C1 segment of cervical spinal cord (tissue), 14 donors: ENCODE measurements around the gene SEC24C.
"Not testable (repeated sequence)": the region's sequence is repeated elsewhere in the genome, so short reads cannot be mapped to it uniquely, and the experiment has no call there.

Experiments used
- DNase-seq, 14 donors: peaks; one replicate each; lab custom pipeline; 2025; lab: John Stamatoyannopoulos, UW

The SEC24C gene

GRCh38 chr10:73772281-73773151, 28.3 kb downstream of the SEC24C start:
- DNase-seq: peak in 13 of 14 donors; percentile 61 to 93 (median 84)

GRCh38 chr10:73773152-73773879, 29.1 kb downstream of the SEC24C start:
- peak in 4 of 14 donors; percentile 37 to 50 (median 48) for DNase-seq

- DNase-seq: no peak
Measured at GRCh38 chr10:73774637-73775036, 30.5 kb downstream of the SEC24C start.

GRCh38 chr10:73779018-73779417, 34.8 kb downstream of the SEC24C start:
- no peak for DNase-seq

DNA sequence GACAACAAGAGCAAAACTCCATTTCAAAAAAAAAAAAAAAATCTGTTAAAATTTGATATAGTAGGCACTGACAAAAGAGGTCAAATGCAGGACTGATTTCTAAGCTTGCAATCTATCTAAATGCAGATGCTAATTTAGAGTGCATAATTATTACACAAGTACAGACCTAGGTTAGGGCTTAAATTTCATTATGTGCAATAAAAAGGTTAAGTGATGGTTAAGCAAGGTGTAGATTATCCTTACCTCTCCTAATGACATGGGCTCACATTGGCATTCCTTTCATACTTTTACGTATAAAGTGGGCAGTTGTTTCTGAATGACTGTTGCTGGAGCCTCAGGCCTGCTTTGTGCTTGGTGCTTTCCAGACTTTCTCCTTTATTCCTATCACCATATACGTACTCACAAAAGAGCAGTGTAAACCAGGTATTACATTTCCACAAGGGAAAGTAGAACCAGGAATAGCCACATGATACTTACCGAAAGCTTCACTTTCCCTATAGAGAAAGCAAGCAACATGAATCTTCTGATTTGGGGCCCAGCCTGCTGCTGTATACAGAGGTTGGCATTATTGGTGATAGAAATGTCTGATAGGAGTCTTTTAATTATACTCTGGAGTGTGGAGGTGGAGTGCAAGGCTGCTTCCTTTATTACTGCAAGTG, 35.5 kb downstream of the SEC24C start:
- no peak for DNase-seq

GRCh38 chr10:73780301-73780700, 36.1 kb downstream of the SEC24C start:
- DNase-seq: no peak

DNA sequence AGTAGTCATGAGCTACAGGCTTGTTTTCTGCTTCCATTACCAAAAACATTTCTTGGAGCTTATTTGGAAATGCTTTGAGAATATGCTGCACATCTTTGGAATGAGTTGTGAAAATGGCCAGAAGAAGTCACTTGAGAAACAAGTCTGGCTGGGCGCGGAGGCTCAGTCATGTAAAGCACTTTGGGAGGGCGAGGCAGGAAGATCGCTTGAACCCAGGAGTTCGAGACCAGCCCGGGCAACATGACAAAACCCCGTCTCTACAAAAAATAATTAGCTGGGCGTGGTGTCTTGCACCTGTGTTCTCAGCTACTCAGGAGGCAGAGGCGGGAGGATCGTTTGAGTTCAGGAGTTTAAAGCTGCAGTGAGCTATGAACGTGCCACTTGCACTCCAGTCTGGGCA, 36.8 kb downstream of the SEC24C start:
- DNase-seq: no peak

DNA sequence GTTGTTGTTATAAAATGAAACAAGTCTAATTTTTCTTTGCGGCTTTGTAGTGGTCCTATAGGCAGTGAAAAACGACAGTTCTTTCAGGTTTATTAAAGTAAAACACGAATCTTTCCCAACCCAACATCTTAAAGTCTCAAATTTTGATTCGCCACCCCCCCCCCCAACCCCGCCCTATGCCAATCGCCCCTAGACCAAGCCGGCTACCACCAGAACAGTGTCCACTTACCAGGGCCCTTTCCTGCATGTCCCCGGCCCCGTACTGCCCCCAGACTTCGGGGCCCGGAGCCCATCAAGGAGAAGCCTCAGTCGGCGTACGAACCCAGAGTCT, 37.3 kb downstream of the SEC24C start:
- DNase-seq: no peak

GRCh38 chr10:73781879-73782748, 37.9 kb downstream of the SEC24C start, which contains the start of gene CHCHD1:
TSS of gene CHCHD1 (plus strand) at chr10:73782048. CDS start at chr10:73782076, 28 bp downstream.
- DNase-seq: peak; percentile 53 to 91 (median 83)

DNA sequence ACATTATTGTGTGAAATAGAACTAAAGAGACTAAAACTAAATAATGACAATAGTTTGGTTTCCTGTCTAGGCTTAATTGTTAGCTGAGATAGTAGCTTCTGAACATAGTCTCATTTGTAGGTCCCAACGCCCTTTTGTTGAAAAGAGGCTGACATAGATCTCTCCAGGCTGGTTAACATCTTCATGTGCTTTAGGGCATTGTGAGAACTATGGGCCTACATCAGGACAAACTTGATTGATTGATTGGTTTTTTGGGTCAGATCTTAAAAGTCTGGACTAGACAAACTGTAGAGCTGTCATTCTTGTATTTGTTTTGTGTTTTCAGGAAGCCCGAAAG, 38.5 kb downstream of the SEC24C start:
- no peak for DNase-seq

GRCh38 chr10:73785211-73785720, 41.1 kb downstream of the SEC24C start, which contains the start of gene ZSWIM8:
TSS of gene ZSWIM8 (plus strand) at chr10:73785606. CDS start at chr10:73785879, 273 bp downstream.
- peak; percentile 47 to 99 (median 91) for DNase-seq

GRCh38 chr10:73785721-73786511, 41.7 kb downstream of the SEC24C start:
- peak in 2 of 14 donors; percentile 62 to 63 for DNase-seq

GRCh38 chr10:73786512-73786885, 42.3 kb downstream of the SEC24C start:
- DNase-seq: no peak

DNA sequence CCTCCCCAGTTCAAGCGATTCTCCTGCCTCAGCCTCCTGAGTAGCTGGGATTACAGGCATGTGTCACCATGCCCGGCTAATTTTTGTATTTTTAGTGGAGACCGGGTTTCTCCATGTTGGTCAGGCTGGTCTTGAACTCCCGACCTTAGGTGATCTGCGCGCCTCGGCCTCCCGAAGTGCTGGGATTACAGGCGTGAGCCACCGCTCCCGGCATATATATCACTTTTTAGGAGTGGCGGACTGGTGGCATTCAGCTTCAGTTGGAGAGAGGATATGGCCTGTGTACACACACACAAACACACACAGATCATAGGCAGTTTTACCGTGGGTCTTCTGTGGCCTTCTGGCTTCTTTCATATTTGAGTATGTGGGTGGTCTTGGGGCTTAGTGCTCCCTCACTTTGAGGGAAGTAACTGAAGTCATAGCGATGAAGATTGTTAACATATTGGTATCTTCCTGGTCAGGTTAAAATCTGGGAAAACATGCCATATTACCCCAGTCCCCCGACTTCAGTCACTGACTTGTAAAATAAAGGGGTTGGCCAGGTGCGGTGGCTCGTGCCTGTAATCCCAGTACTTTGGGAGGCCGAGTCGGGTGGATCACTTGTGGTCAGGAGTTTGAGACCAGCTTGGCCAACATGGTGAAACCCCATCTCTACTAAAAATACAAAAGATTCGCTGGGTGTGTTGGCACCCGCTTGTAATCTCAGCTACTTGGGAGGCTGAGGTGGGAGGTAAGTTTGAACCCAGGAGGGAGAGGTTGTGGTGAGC, 43.0 kb downstream of the SEC24C start:
- not testable (repeated sequence) for DNase-seq

DNA sequence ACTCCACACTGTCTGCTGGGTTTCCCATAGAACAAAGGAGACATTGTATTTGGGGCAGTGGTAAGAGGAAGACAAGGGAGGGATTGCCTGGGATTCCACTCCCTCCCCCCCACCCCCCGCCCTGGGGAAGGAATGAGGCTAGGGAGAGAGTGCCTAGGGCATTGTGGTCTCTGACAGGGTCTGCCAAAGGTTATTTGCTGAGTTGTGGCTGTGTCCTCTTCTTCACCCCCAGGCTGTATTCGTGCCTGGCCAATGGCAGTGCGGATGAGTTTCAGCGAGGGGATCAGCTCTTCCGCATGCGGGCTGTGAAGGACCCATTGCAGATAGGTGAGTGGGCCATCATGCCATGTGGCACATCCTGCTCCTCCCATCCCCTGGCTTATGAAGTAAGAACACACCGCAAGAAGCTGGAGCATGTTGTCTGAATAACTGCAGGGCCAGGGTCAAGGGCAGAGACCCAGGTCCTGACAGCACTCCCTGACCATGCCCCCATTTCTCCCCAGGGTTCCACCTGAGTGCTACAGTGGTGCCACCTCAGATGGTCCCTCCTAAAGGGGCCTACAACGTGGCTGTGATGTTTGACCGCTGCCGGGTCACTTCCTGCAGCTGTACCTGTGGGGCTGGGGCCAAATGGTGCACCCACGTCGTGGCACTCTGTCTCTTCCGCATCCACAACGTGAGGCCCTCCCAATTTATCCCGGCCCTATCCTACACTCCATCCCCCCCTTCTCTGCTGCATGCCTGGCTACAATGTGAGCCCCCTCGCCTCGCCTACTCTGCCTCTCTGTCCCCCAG, 44.9 kb downstream of the SEC24C start:
- no peak for DNase-seq

DNA sequence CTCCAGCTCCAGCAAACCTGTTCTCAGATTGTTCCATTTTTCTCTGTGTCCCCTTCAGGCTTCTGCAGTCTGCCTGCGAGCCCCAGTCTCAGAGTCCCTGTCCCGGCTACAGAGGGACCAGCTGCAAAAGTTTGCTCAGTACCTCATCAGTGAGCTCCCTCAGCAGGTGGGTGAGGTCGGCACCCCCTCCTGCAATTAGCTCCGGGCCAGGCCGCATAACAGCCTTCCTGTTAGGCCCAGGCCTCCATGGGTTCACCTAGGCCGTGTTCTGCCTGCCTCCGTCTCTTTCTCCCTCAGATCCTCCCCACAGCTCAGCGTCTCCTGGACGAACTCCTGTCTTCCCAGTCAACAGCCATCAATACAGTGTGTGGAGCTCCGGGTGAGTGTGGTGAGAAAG, 45.5 kb downstream of the SEC24C start:
- no peak for DNase-seq

GRCh38 chr10:73790886-73791625, 46.9 kb downstream of the SEC24C start:
- DNase-seq: no peak

DNA sequence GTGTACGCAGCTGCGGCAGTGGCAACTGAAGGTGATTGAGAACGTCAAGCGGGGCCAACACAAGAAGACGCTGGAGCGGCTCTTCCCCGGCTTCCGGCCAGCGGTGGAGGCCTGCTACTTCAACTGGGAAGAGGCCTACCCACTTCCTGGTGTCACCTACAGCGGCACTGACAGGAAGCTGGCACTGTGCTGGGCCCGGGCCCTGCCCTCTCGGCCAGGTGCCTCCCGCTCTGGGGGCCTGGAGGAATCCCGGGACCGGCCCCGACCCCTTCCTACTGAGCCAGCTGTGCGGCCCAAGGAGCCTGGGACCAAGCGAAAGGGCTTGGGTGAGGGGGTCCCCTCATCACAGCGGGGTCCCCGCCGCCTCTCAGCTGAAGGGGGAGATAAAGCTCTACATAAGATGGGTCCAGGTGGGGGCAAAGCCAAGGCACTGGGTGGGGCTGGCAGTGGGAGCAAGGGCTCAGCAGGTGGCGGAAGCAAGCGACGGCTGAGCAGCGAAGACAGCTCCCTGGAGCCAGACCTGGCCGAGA, 47.8 kb downstream of the SEC24C start:
- no peak for DNase-seq
